ENCODE data around the gene OLFML2B.

Gene OLFML2B

DNA sequence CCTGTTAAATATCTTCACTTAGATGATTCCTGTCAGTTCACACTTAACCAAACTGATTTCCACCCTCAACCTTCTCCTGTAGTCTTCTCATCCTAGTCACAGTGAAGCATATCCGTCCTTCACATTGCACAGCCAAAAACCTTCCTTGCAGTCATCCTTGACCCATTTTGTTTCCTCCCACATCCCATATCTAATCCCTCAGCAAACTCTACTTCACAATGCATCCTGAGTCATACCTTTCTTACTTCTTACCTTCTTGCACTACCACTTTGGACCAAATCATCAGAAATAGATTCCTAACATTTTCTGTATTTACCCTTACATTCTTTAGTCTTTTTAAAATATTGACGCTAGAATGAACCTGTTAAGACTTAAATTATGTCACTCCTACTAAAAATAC is 86.9 kb downstream of the OLFML2B start:
- TF ChIP-seq, protein P1, sequence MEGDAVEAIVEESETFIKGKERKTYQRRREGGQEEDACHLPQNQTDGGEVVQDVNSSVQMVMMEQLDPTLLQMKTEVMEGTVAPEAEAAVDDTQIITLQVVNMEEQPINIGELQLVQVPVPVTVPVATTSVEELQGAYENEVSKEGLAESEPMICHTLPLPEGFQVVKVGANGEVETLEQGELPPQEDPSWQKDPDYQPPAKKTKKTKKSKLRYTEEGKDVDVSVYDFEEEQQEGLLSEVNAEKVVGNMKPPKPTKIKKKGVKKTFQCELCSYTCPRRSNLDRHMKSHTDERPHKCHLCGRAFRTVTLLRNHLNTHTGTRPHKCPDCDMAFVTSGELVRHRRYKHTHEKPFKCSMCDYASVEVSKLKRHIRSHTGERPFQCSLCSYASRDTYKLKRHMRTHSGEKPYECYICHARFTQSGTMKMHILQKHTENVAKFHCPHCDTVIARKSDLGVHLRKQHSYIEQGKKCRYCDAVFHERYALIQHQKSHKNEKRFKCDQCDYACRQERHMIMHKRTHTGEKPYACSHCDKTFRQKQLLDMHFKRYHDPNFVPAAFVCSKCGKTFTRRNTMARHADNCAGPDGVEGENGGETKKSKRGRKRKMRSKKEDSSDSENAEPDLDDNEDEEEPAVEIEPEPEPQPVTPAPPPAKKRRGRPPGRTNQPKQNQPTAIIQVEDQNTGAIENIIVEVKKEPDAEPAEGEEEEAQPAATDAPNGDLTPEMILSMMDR (IDR thresholded peaks at IDR 0.05; ENCODE audit: low read length, missing control alignments), result no peak
- H3K4me3 ChIP-seq (replicated peaks; ENCODE audit: low read depth, low read length), result no peak overlapping the region
- DNase-seq (ENCODE audit: low read depth), result no peak

DNA sequence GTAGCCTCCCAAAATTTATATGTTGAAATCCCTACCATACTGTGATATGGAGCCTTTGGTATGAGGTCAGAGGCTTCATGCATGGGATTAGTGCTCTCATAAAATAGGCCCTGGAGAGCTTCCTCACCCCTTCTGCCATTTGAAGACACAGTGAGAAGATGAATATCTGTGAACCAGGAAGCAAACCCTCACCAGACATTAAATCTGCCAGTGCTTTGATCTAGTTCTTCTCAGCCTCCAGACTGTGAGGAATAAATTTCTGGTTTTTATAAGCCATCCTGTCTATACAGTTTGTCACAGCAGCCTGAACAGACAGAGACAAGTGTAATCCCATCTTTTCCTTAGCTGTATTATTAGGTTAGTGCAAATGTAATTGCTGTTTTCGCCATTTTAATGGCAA is 88.4 kb downstream of the OLFML2B start:
- TF ChIP-seq, protein P1 (IDR thresholded peaks at IDR 0.05; ENCODE audit: low read length, missing control alignments), result no peak
- H3K4me3 ChIP-seq (replicated peaks; ENCODE audit: low read depth, low read length), result no peak overlapping the region
- no peak for DNase-seq (ENCODE audit: low read depth)

DNA sequence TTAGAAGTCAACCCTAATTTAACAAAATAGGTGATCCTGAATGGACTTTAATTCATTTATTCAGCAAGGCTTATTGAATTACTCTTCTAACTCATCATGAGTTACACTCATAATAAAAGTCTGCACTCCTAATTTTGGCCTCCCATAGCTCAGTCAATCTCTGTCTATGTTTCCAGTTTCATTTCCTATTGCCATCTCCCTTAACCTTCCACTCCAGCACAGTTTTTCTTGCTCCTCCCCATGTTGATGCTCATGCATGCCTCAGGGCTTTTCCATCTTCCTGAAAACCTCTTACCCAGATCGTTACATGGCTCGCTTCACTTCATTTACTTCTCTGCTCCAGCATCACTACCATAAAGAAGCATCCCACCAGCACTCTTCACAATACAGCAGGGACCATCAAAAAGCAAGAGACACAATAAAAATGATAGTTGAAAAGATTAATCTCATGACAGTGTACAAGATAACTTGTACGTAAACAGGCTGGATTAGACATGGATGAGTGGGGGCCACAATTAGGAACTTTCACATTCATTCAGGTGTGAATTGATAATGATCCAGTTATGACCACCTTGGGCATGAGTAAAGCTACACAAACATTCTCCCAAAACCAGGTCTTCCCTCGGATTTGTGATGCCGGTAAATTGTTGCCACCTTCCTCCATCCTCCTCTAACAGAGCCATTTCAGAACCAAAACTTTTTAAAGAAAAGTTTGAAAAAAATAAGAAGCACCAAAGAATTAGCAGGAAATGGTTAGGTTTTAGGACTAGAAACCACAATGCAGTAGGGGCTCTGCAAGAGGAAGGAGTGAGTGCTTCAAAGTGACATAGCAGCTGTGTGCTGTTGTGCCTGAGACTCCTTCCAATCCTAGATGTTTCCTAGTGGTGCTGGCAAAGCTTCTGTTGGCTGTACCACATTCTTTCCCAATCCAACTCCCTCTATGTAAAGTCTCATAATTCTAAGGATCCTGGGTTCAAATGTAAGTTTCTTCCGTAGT is 89.8 kb downstream of the OLFML2B start:
- H3K4me3 ChIP-seq (replicated peaks; ENCODE audit: low read depth, low read length), result no peak overlapping the region
- no peak for DNase-seq (ENCODE audit: low read depth)
- TF ChIP-seq, protein P1 (IDR thresholded peaks at IDR 0.05; ENCODE audit: low read length, missing control alignments), result no peak

Measured in fibroblast of pulmonary artery (primary cell).